HepG2 (cell line): Measurements from ENCODE around the gene KLHL35. TPM values are rescaled to one million over a fixed set of nuclear protein-coding genes. Genes with fewer than 3 reads are reported as not detected.
A peak's percentile ranks its signal among the peaks of the same experiment; 100 is the strongest.

Experiments
- AHDC1 ChIP-seq: sonication (generic); formaldehyde crosslinking; IDR thresholded peaks from 2 replicates; pipeline ENCODE4 v1.5.1; 2020; ENCODE audit warnings: mild to moderate bottlenecking, missing genetic modification reagents, borderline replicate concordance
- CEBPG ChIP-seq: IDR thresholded peaks from 2 replicates; pipeline ENCODE4 v1.6.1; 2016
- HNRNPLL ChIP-seq: fragments of 200-400 bp; formaldehyde crosslinking; IDR thresholded peaks from 2 replicates; pipeline ENCODE4 v1.6.1; 2017; ENCODE audit warnings: mild to moderate bottlenecking, low read depth, low read length; ENCODE audit not compliant: poor library complexity, severe bottlenecking
- MATR3 ChIP-seq: sonication (generic); formaldehyde crosslinking; IDR thresholded peaks from 2 replicates; pipeline ENCODE4 v1.4.0; 2020; ENCODE audit warnings: missing genetic modification reagents
- MED1 ChIP-seq: sonication (generic); formaldehyde crosslinking; IDR thresholded peaks from 2 replicates; pipeline ENCODE4 v1.4.0; 2020; ENCODE audit warnings: missing genetic modification reagents
- STAG1 ChIP-seq: sonication (generic); formaldehyde crosslinking; IDR thresholded peaks from 2 replicates; pipeline ENCODE4 v1.4.0; 2020; ENCODE audit warnings: missing genetic modification reagents
- THAP8 ChIP-seq: sonication (generic); formaldehyde crosslinking; IDR thresholded peaks from 2 replicates; pipeline ENCODE4 v1.5.1; 2020; ENCODE audit warnings: missing genetic modification reagents, mild to moderate bottlenecking, borderline replicate concordance
- ZBTB38 ChIP-seq: sonication (generic); formaldehyde crosslinking; IDR thresholded peaks from 2 replicates; pipeline ENCODE4 v1.5.1; 2020; ENCODE audit warnings: mild to moderate bottlenecking, missing genetic modification reagents
- ZNF550 ChIP-seq: sonication (generic); formaldehyde crosslinking; IDR thresholded peaks from 2 replicates; pipeline ENCODE4 v1.4.0; 2020; ENCODE audit warnings: mild to moderate bottlenecking, missing genetic modification reagents, borderline replicate concordance
- ZNF564 ChIP-seq: sonication (generic); formaldehyde crosslinking; IDR thresholded peaks from 2 replicates; pipeline ENCODE4 v1.8.1; 2023; ENCODE audit warnings: mild to moderate bottlenecking, missing genetic modification reagents
- ZNF619 ChIP-seq: sonication (generic); formaldehyde crosslinking; IDR thresholded peaks from 2 replicates; pipeline ENCODE4 v1.4.0; 2020; ENCODE audit warnings: mild to moderate bottlenecking, missing genetic modification reagents
- polyA plus RNA-seq, 8 experiments: library from polyadenylated mRNA; depleted of rRNA in 3 of 8; stranded (reverse) in 7 of 8; unstranded in 1 of 8; fragments of >200 nt; fragmentation: Illumina TruSeq in 4 of 8; extraction: Trizol in 4 of 8; gene quantifications; 2 replicates each; pipeline versions ENCODE4 v1.2.1 to v1.2.3, GENCODE V29; 2011 to 2016; ENCODE audit warnings: low read depth in 4 of 8, missing spikeins in 1 of 8, mixed read lengths in 1 of 8; ENCODE audit not compliant: insufficient read depth in 1 of 8
- total RNA-seq, 5 experiments: library from RNA; depleted of rRNA; stranded (reverse); fragments of >200 nt; fragmentation: Illumina TruSeq; extraction: Trizol; gene quantifications; 2 replicates each; pipeline ENCODE4 v1.2.3, GENCODE V29; 2016; ENCODE audit warnings: low read depth in 1 of 5
- TF ChIP-seq, protein P1 (sequence below): sonication (generic); formaldehyde crosslinking; IDR thresholded peaks from 2 replicates; pipeline ENCODE4 v1.4.0; 2020; ENCODE audit warnings: missing genetic modification reagents
- TF ChIP-seq, protein P2 (sequence below): sonication (generic); formaldehyde crosslinking; IDR thresholded peaks from 2 replicates; pipeline ENCODE4 v1.4.0; 2020; ENCODE audit warnings: mild to moderate bottlenecking, missing genetic modification reagents
- TF ChIP-seq, protein P3 (sequence below): sonication (generic); formaldehyde crosslinking; IDR thresholded peaks from 2 replicates; pipeline ENCODE4 v1.5.1; 2020; ENCODE audit warnings: missing genetic modification reagents, mild to moderate bottlenecking, borderline replicate concordance
- TF ChIP-seq, protein P4 (sequence below): sonication (generic); formaldehyde crosslinking; IDR thresholded peaks from 2 replicates; pipeline ENCODE4 v1.8.1; 2023; ENCODE audit warnings: mild to moderate bottlenecking, inconsistent platforms, moderate library complexity, missing genetic modification reagents, borderline replicate concordance

The KLHL35 gene
- total and polyA plus RNA-seq, 2 of the 13 experiments (the other 11 are each of a cell fraction or from before 2014, with no cell fraction given), result not detected

GRCh38 chr11:75399344-75400145 lies 33.5 kb downstream of the KLHL35 start, which contains the start of gene RPS3 (continued):
- TF ChIP-seq, protein P1, sequence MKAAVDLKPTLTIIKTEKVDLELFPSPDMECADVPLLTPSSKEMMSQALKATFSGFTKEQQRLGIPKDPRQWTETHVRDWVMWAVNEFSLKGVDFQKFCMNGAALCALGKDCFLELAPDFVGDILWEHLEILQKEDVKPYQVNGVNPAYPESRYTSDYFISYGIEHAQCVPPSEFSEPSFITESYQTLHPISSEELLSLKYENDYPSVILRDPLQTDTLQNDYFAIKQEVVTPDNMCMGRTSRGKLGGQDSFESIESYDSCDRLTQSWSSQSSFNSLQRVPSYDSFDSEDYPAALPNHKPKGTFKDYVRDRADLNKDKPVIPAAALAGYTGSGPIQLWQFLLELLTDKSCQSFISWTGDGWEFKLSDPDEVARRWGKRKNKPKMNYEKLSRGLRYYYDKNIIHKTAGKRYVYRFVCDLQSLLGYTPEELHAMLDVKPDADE, result no peak
- TF ChIP-seq, protein P2, sequence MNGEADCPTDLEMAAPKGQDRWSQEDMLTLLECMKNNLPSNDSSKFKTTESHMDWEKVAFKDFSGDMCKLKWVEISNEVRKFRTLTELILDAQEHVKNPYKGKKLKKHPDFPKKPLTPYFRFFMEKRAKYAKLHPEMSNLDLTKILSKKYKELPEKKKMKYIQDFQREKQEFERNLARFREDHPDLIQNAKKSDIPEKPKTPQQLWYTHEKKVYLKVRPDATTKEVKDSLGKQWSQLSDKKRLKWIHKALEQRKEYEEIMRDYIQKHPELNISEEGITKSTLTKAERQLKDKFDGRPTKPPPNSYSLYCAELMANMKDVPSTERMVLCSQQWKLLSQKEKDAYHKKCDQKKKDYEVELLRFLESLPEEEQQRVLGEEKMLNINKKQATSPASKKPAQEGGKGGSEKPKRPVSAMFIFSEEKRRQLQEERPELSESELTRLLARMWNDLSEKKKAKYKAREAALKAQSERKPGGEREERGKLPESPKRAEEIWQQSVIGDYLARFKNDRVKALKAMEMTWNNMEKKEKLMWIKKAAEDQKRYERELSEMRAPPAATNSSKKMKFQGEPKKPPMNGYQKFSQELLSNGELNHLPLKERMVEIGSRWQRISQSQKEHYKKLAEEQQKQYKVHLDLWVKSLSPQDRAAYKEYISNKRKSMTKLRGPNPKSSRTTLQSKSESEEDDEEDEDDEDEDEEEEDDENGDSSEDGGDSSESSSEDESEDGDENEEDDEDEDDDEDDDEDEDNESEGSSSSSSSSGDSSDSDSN (CRISPR knock-in tag), result peak; percentile 88
- TF ChIP-seq ZBTB38 (CRISPR knock-in tag) (no peak), MATR3 (CRISPR knock-in tag) (no peak), AHDC1 (CRISPR knock-in tag) (no peak), ZNF550 (CRISPR knock-in tag) (peak; percentile 86; the same call in 1 of the 2 replicates), HNRNPLL (peak; percentile 74), CEBPG (CRISPR knock-in tag) (no peak), THAP8 (CRISPR knock-in tag) (0 out of 2 replicates have a peak, but pooled peaks have one; percentile 51), STAG1 (no peak), ZNF619 (CRISPR knock-in tag) (no peak; the same call in 1 of the 2 replicates), MED1 (peak; percentile 71), ZNF564 (CRISPR knock-in tag) (no peak)
- TF ChIP-seq, protein P3, sequence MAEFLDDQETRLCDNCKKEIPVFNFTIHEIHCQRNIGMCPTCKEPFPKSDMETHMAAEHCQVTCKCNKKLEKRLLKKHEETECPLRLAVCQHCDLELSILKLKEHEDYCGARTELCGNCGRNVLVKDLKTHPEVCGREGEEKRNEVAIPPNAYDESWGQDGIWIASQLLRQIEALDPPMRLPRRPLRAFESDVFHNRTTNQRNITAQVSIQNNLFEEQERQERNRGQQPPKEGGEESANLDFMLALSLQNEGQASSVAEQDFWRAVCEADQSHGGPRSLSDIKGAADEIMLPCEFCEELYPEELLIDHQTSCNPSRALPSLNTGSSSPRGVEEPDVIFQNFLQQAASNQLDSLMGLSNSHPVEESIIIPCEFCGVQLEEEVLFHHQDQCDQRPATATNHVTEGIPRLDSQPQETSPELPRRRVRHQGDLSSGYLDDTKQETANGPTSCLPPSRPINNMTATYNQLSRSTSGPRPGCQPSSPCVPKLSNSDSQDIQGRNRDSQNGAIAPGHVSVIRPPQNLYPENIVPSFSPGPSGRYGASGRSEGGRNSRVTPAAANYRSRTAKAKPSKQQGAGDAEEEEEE (CRISPR knock-in tag), result no peak
- TF ChIP-seq, protein P4, sequence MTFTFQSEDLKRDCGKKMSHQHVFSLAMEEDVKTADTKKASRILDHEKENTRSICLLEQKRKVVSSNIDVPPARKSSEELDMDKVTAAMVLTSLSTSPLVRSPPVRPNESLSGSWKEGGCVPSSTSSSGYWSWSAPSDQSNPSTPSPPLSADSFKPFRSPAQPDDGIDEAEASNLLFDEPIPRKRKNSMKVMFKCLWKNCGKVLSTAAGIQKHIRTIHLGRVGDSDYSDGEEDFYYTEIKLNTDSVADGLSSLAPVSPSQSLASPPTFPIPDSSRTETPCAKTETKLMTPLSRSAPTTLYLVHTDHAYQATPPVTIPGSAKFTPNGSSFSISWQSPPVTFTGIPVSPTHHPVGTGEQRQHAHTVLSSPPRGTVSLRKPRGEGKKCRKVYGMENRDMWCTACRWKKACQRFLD (CRISPR knock-in tag), result peak; percentile 90
